ENCODE results near the gene ZFHX3. TPM values are rescaled to one million over a fixed set of nuclear protein-coding genes. Genes with fewer than 3 reads are reported as not detected.

The ZFHX3 gene
- total and polyA plus RNA-seq, 9 of the 15 experiments (the other 6 are each of a cell fraction or from before 2014, with no cell fraction given), result 0.01 to 0.23 (median 0.06) TPM; not detected in 4

DNA sequence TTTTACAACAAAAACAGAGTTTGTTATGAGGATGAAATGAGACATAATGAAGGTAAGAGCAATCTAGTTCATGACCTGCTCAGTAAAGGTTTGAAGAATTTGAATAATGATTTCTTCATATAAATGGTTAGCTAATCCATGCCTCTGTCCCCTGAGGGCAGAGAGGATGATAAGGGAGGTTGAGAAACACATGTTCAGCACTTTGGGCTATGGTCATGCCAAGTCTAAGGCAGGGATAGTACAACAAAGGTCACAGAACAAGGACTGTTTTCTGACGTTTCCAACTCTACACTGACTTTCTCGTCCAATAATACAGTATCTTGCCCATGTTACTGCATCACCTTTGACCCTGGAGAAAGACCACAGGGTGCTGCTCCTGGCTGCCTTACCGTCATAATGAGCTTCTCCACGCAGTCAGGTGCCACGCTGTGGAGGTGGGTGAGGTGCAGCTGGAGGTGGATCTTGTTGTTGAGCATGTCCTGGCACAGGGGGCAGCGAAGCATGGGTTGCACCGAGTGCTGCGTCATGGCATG, 236.7 kb downstream of the ZFHX3 start (continued):
- TF ChIP-seq, protein P1, sequence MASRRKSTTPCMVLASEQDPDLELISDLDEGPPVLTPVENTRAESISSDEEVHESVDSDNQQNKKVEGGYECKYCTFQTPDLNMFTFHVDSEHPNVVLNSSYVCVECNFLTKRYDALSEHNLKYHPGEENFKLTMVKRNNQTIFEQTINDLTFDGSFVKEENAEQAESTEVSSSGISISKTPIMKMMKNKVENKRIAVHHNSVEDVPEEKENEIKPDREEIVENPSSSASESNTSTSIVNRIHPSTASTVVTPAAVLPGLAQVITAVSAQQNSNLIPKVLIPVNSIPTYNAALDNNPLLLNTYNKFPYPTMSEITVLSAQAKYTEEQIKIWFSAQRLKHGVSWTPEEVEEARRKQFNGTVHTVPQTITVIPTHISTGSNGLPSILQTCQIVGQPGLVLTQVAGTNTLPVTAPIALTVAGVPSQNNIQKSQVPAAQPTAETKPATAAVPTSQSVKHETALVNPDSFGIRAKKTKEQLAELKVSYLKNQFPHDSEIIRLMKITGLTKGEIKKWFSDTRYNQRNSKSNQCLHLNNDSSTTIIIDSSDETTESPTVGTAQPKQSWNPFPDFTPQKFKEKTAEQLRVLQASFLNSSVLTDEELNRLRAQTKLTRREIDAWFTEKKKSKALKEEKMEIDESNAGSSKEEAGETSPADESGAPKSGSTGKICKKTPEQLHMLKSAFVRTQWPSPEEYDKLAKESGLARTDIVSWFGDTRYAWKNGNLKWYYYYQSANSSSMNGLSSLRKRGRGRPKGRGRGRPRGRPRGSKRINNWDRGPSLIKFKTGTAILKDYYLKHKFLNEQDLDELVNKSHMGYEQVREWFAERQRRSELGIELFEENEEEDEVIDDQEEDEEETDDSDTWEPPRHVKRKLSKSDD (conservative IDR thresholded peaks at IDR 0.05; ENCODE audit: low read length), result no peak
- TF ChIP-seq DPF2 (IDR thresholded peaks at IDR 0.05) (no peak), ZNF583 (CRISPR knock-in tag; IDR thresholded peaks at IDR 0.05) (no peak), KAT7 (CRISPR knock-in tag; IDR thresholded peaks at IDR 0.05; ENCODE audit: borderline replicate concordance) (no peak), PRPF4 (IDR thresholded peaks at IDR 0.05; ENCODE audit: insufficient read depth, low read depth, low read length, poor library complexity, severe bottlenecking) (no peak), XRCC5 (IDR thresholded peaks at IDR 0.05; ENCODE audit: low read depth, low read length) (no peak), NR1H2 (CRISPR knock-in tag; IDR thresholded peaks at IDR 0.05) (no peak)

DNA sequence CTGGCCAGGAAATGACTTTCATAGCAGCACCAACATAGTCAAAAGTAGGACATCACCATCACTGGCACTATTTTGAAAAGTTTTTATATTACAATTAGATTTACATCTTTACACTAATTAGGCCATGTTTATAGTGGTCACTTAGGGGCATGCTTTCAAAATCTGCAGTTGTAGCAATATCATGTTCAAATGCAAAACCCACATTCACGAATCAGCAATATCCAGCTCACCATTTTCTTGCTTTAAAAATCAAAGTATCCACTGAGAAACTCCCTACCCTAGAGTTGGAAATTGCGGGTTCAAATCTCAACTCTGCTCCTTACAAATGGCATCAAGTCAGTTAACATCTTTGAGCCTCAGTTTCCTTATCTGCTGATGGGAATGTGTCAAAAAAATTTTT, 237.4 kb downstream of the ZFHX3 start:
- no peaks in the 10 kb centered on the region for H3K36me3 ChIP-seq (ENCODE audit: control insufficient read depth, insufficient read depth, low read length)
- H3K27ac ChIP-seq (ENCODE audit: extremely low read depth, low read depth, low read length), result no peak overlapping the region
- CTCF ChIA-PET (ENCODE audit: low intra/inter-chr PET ratio), result no interaction called here
- 4% methylated on average over 2 of the region's 2 CpGs for WGBS (ENCODE audit: insufficient coverage, low coverage, missing lambda C conversion rate)
- H4K20me1 ChIP-seq (replicated peaks; ENCODE audit: control insufficient read depth, insufficient read depth, low read length), result no peaks in the 10 kb centered on the region; the same call in 1 of the 2 replicates
- no peak overlapping the region for H2AFZ ChIP-seq (ENCODE audit: low read depth, low read length)
- no peaks in the 10 kb centered on the region for H3K9me1 ChIP-seq (ENCODE audit: control insufficient read depth, insufficient read depth, low read length)
- H3K4me3 ChIP-seq, result no peak overlapping the region
- no peak overlapping the region for H3K4me2 ChIP-seq (ENCODE audit: insufficient read depth, low read length)
- FAIRE-seq (no peak), DNase-seq (ENCODE audit: extremely low read depth in 1 of 4, low spot score in 3 of 4) (no peak), ATAC-seq (no peak)
- intact Hi-C loops (cut with micrococcal nuclease), result no loop called here
- POLR2A ChIA-PET, result interaction anchor here (1.1 kb wide), 1 partner anchor 9 kb away, joined by 3 read pairs; no protein-coding TSS in a partner anchor
- no peak overlapping the region for H3K9ac ChIP-seq (ENCODE audit: insufficient read depth in 1 of 2, low read depth in 2 of 2, low read length in 2 of 2)
- H3K9me3 ChIP-seq (replicated peaks; ENCODE audit: control insufficient read depth, insufficient read depth, low read depth, low read length), result no peaks in the 10 kb centered on the region
- peaks cover 0 to 5% of the 10 kb centered on the region in 2 experiments; a peak in 3 of 5 replicates for H3K4me1 ChIP-seq (replicated peaks in 1 of 2; ENCODE audit: control insufficient read depth in 2 of 2, insufficient read depth in 2 of 2, low read length in 2 of 2)
- in situ Hi-C loops (cut with MboI), result no loop called here
- no peaks in the 10 kb centered on the region; a peak in 1 of 5 replicates for H3K27me3 ChIP-seq (ENCODE audit: control insufficient read depth in 2 of 2, insufficient read depth in 2 of 2, low read length in 2 of 2)
- BruUV-seq (replicated peaks), result no TSS peak
- H3K79me2 ChIP-seq (ENCODE audit: control insufficient read depth, insufficient read depth, low read length), result no peaks in the 10 kb centered on the region
- no peak for TF ChIP-seq CTBP1 (IDR thresholded peaks at IDR 0.05; ENCODE audit: borderline replicate concordance)
- TF ChIP-seq HOXB6 (CRISPR knock-in tag; IDR thresholded peaks at IDR 0.05; ENCODE audit: borderline replicate concordance), result no peak
- TF ChIP-seq CXXC5 (CRISPR knock-in tag; IDR thresholded peaks at IDR 0.05), result no peak
- TF ChIP-seq ZNF143 (CRISPR knock-in tag; IDR thresholded peaks at IDR 0.05), result no peak
- no peak for TF ChIP-seq ZNF184 (CRISPR knock-in tag; IDR thresholded peaks at IDR 0.05)
- TF ChIP-seq PTRF (tag; IDR thresholded peaks at IDR 0.05), result no peak
- TF ChIP-seq ZNF717 (CRISPR knock-in tag; IDR thresholded peaks at IDR 0.05), result no peak
- TF ChIP-seq, protein P2, sequence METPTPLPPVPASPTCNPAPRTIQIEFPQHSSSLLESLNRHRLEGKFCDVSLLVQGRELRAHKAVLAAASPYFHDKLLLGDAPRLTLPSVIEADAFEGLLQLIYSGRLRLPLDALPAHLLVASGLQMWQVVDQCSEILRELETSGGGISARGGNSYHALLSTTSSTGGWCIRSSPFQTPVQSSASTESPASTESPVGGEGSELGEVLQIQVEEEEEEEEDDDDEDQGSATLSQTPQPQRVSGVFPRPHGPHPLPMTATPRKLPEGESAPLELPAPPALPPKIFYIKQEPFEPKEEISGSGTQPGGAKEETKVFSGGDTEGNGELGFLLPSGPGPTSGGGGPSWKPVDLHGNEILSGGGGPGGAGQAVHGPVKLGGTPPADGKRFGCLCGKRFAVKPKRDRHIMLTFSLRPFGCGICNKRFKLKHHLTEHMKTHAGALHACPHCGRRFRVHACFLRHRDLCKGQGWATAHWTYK (CRISPR knock-in tag; IDR thresholded peaks at IDR 0.05), result no peak
- TF ChIP-seq ZNF699 (CRISPR knock-in tag; IDR thresholded peaks at IDR 0.05; ENCODE audit: insufficient replicate concordance), result no peak
- TF ChIP-seq HDAC3 (IDR thresholded peaks at IDR 0.05; ENCODE audit: borderline replicate concordance, partially characterized antibody), result no peak
- TF ChIP-seq TEAD2 (tag; IDR thresholded peaks at IDR 0.05), result no peak
- TF ChIP-seq, protein P3, sequence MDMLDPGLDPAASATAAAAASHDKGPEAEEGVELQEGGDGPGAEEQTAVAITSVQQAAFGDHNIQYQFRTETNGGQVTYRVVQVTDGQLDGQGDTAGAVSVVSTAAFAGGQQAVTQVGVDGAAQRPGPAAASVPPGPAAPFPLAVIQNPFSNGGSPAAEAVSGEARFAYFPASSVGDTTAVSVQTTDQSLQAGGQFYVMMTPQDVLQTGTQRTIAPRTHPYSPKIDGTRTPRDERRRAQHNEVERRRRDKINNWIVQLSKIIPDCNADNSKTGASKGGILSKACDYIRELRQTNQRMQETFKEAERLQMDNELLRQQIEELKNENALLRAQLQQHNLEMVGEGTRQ (CRISPR knock-in tag; IDR thresholded peaks at IDR 0.05), result no peak

All from K562 (cell line).